GM23248 (cell line): ENCODE data around the gene GKN2. TPM values are rescaled to one million over a fixed set of nuclear protein-coding genes. Genes with fewer than 3 reads are reported as not detected.

Experiments
- DNase-seq: peaks from one replicate; pipeline ENCODE4 v3.0.0-alpha.2; 2015
- H2AFZ ChIP-seq: fragments of 200-600 bp; sonication (generic); 2 replicates; pipeline ENCODE4 v1.6.1; 2016; ENCODE audit warnings: antibody characterized with exemption
- H3F3A ChIP-seq: fragments of 200-600 bp; sonication (generic); 2 replicates; pipeline ENCODE4 v1.6.1; 2016; ENCODE audit warnings: mild to moderate bottlenecking, antibody characterized with exemption, mixed run types; ENCODE audit not compliant: insufficient read depth
- H3K27ac ChIP-seq: fragments of 200-600 bp; sonication (generic); 2 replicates; pipeline ENCODE4 v1.5.1; 2016; ENCODE audit warnings: mild to moderate bottlenecking
- H3K27me3 ChIP-seq: fragments of 200-600 bp; sonication (generic); replicated peaks from 2 replicates; pipeline ENCODE4 v1.6.1; 2016; ENCODE audit warnings: mild to moderate bottlenecking; ENCODE audit not compliant: insufficient read depth
- H3K36me3 ChIP-seq: fragments of 200-600 bp; sonication (generic); 2 replicates; pipeline ENCODE4 v1.6.1; 2016; ENCODE audit warnings: low read depth, mild to moderate bottlenecking
- H3K4me1 ChIP-seq: fragments of 200-600 bp; sonication (generic); 2 replicates; pipeline ENCODE4 v1.6.1; 2016; ENCODE audit warnings: mild to moderate bottlenecking; ENCODE audit not compliant: insufficient read depth
- H3K4me2 ChIP-seq: fragments of 200-600 bp; sonication (generic); one replicate; pipeline ENCODE4 v1.6.1; 2016; ENCODE audit warnings: mild to moderate bottlenecking; ENCODE audit not compliant: unreplicated experiment
- H3K4me3 ChIP-seq: fragments of 200-600 bp; sonication (generic); 2 replicates; pipeline ENCODE4 v1.5.1; 2016; ENCODE audit warnings: mild to moderate bottlenecking
- H3K79me2 ChIP-seq: fragments of 200-600 bp; sonication (generic); 2 replicates; pipeline ENCODE4 v1.6.1; 2016; ENCODE audit warnings: mild to moderate bottlenecking; ENCODE audit not compliant: insufficient read depth
- H3K9ac ChIP-seq: fragments of 200-600 bp; sonication (generic); 2 replicates; pipeline ENCODE4 v1.6.1; 2016; ENCODE audit warnings: mild to moderate bottlenecking
- H3K9me2 ChIP-seq: fragments of 200-600 bp; sonication (generic); 2 replicates; pipeline ENCODE4 v1.6.1; 2016; ENCODE audit warnings: mixed run types, mild to moderate bottlenecking, moderate library complexity; ENCODE audit not compliant: insufficient read depth
- H3K9me3 ChIP-seq: fragments of 200-600 bp; sonication (generic); one replicate; pipeline ENCODE4 v1.6.1; 2017; ENCODE audit warnings: low read depth
- H4K20me1 ChIP-seq: fragments of 200-600 bp; sonication (generic); 2 replicates; pipeline ENCODE4 v1.6.0; 2016; ENCODE audit not compliant: insufficient read depth
- EZH2 ChIP-seq: fragments of 200-600 bp; sonication (generic); IDR thresholded peaks from 2 replicates; pipeline ENCODE4 v1.6.1; 2018; ENCODE audit warnings: antibody characterized with exemption, mild to moderate bottlenecking; ENCODE audit not compliant: insufficient read depth, poor library complexity, severe bottlenecking
- EZH2phosphoT487 ChIP-seq: fragments of 200-600 bp; sonication (generic); IDR thresholded peaks from 2 replicates; pipeline ENCODE4 v1.6.1; 2018; ENCODE audit warnings: antibody characterized with exemption, moderate library complexity, mild to moderate bottlenecking, low read depth; ENCODE audit not compliant: insufficient read depth
- WGBS, 2 experiments: methylation state at CpG; one replicate each; pipeline ENCODE4 v1.1.6; 2015 to 2017; ENCODE audit warnings: low lambda C conversion rate in 2 of 2, low coverage in 1 of 2; ENCODE audit errors: missing lambda C conversion rate in 2 of 2; 5-methylcytosine and 5-hydroxymethylcytosine counted together
- in situ Hi-C: fragments of 300-500 bp; cut with MboI; formaldehyde crosslinking; loops from 2 replicates; pipeline ENCODE4 v1.15.0; 2020
- polyA plus RNA-seq: library from polyadenylated mRNA; unstranded; fragments of >200 nt; fragmentation: Nextera tagmentation; extraction: Ambion mirVana; gene quantifications from 2 replicates; pipeline ENCODE4 v1.2.1, GENCODE V29; 2016
- total RNA-seq: library from RNA; depleted of rRNA; stranded (reverse); fragments of >200 nt; shearing (Covaris generic); gene quantifications from 2 replicates; pipeline ENCODE4 v1.2.3, GENCODE V29; 2014

Gene GKN2
- total and polyA plus RNA-seq, 2 experiments from 2014 or later = not detected

- H3K27ac ChIP-seq = no peak overlapping the region
- H3K79me2 ChIP-seq = no peaks in the 10 kb centered on the region
- H3K9me2 ChIP-seq = no peaks in the 10 kb centered on the region
- whole genome bisulfite sequencing, 2 experiments = 28 to 37% methylated on average over 4 of the region's 4 CpGs
- H3F3A ChIP-seq = peaks cover 5% of the 10 kb centered on the region; the same call in 1 of the 2 replicates
- no peaks in the 10 kb centered on the region for H3K9me3 ChIP-seq
- DNase-seq = peak; percentile 24
- no peak overlapping the region for H2AFZ ChIP-seq
- no peak overlapping the region for H3K9ac ChIP-seq
- H3K4me2 ChIP-seq = no peak overlapping the region
- no peak overlapping the region for H3K4me3 ChIP-seq
- H3K27me3 ChIP-seq = no peaks in the 10 kb centered on the region; the same call in 1 of the 2 replicates
- H3K4me1 ChIP-seq = peaks cover 10% of the 10 kb centered on the region
- no peaks in the 10 kb centered on the region for H3K36me3 ChIP-seq
- no peaks in the 10 kb centered on the region for H4K20me1 ChIP-seq
- no peak for TF ChIP-seq EZH2
- no peak for TF ChIP-seq EZH2phosphoT487
- in situ Hi-C loops = no loop called here
Observed at GRCh38 chr2:68931799-68932198, 20.9 kb downstream of the GKN2 start.

- Histone ChIP-seq H3K9me2 (no peaks in the 10 kb centered on the region), H2AFZ (no peak overlapping the region), H3K4me1 (peaks cover 5% of the 10 kb centered on the region), H3K4me3 (no peak overlapping the region), H4K20me1 (no peaks in the 10 kb centered on the region), H3K4me2 (no peak overlapping the region), H3K27ac (no peak overlapping the region), H3K79me2 (no peaks in the 10 kb centered on the region), H3K27me3 (peaks cover 5% of the 10 kb centered on the region; the same call in 1 of the 2 replicates), H3K9ac (no peak overlapping the region), H3K36me3 (no peaks in the 10 kb centered on the region), H3K9me3 (no peaks in the 10 kb centered on the region), H3F3A (peaks cover 4% of the 10 kb centered on the region; the same call in 1 of the 2 replicates)
- WGBS, 2 experiments = 36 to 47% methylated on average over 3 of the region's 3 CpGs
- no peak for TF ChIP-seq EZH2
- no peak for TF ChIP-seq EZH2phosphoT487
- in situ Hi-C loops = no loop called here
- no peak for DNase-seq
Observed at GRCh38 chr2:68931149-68931711, 21.5 kb downstream of the GKN2 start.

GRCh38 chr2:68926796-68927195 is 25.9 kb downstream of the GKN2 start:
- H3K4me2 ChIP-seq = no peak overlapping the region
- peaks cover 6% of the 10 kb centered on the region; the same call in 1 of the 2 replicates for H3K27me3 ChIP-seq
- no peak overlapping the region for H3K4me3 ChIP-seq
- no peak overlapping the region for H2AFZ ChIP-seq
- H3K4me1 ChIP-seq = no peaks in the 10 kb centered on the region
- in situ Hi-C loops = no loop called here
- no peak overlapping the region for H3K9ac ChIP-seq
- no peak for DNase-seq
- 51 to 57% methylated on average over 4 of the region's 4 CpGs for WGBS, 2 experiments
- no peaks in the 10 kb centered on the region for H3F3A ChIP-seq
- H3K79me2 ChIP-seq = no peaks in the 10 kb centered on the region
- no peaks in the 10 kb centered on the region for H3K9me2 ChIP-seq
- TF ChIP-seq EZH2phosphoT487 (no peak), EZH2 (no peak)
- no peaks in the 10 kb centered on the region for H3K9me3 ChIP-seq
- H3K36me3 ChIP-seq = no peaks in the 10 kb centered on the region
- no peak overlapping the region for H3K27ac ChIP-seq
- H4K20me1 ChIP-seq = no peaks in the 10 kb centered on the region

- Histone ChIP-seq H2AFZ (no peak overlapping the region), H3K4me1 (no peaks in the 10 kb centered on the region), H3K79me2 (no peaks in the 10 kb centered on the region), H3K9me3 (no peaks in the 10 kb centered on the region), H4K20me1 (no peaks in the 10 kb centered on the region), H3K27ac (no peak overlapping the region), H3K9ac (no peak overlapping the region), H3K36me3 (no peaks in the 10 kb centered on the region), H3K9me2 (no peaks in the 10 kb centered on the region), H3K27me3 (peaks cover 6% of the 10 kb centered on the region; the same call in 1 of the 2 replicates), H3K4me3 (no peak overlapping the region), H3K4me2 (no peak overlapping the region), H3F3A (no peaks in the 10 kb centered on the region)
- peak; percentile 62 for DNase-seq
- 43% methylated on average over 9 of the region's 9 CpGs for WGBS, 2 experiments
- in situ Hi-C loops = no loop called here
- TF ChIP-seq EZH2phosphoT487 (no peak), EZH2 (no peak)
Observed at GRCh38 chr2:68925295-68925896, 27.3 kb downstream of the GKN2 start.
